Dermis microvascular lymphatic vessel endothelial cell (primary cell): ENCODE results near the gene MTRF1. TPM values are rescaled to one million over a fixed set of nuclear protein-coding genes. Genes with fewer than 3 reads are reported as not detected.

Source experiments
- DNase-seq, 2 donors: peaks; one replicate each; pipeline versions ENCODE4 v3.0.0 to v3.0.0-alpha.2; 2010; ENCODE audit warnings: low read depth in 2 of 2
- total RNA-seq: library from RNA; depleted of rRNA; stranded (reverse); fragments of >200 nt; gene quantifications from 2 replicates; pipeline ENCODE4 v1.2.1, GENCODE V29; 2014

The MTRF1 gene
- total RNA-seq, 1 donor from 2014 or later, result 5.9 TPM

DNA sequence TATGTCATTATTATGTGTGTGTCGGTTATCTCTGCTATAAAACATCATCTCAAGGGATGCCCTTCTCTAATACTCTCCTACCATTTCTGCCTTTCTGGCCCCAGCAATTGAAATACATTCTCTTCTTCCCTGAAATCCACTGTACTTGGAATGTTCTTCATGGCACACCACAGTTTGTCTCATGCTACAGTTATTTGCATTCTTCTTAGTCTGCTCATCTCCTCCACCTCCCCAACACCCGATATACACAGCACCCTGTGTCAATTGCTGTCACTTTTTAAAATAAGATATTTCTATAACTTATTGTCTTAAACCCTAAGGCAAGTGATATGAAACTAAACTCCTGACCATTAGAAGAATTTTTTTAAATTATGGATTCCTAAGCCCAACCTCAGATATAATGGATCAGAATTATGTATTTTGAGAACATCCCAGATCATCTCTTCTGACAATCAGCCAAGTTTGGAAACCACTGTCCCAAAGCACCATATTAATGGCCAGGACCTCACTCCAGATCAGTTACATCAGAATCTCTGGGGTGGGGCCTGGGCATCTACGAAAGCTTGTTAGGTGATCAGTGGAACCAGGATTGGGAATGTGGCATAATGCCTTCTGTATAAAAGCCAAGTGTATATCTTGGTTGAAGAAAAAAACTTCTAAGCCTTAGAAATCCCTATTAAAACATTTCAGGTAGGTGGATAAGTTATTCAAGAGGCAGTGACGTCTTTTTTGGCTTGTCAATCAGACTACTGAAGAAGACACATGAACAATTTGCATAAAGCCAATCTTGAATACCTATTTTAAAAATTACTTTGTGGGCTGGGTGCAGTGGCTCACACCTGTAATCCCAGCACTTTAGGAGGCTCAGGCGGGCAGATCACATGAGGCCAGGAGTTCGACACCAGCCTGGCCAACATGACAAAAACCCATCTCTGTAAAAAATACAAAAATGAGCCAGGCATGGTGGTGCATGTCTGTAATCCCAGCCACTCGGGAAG is 39.0 kb downstream of the MTRF1 start:
- DNase-seq, result no peak

DNA sequence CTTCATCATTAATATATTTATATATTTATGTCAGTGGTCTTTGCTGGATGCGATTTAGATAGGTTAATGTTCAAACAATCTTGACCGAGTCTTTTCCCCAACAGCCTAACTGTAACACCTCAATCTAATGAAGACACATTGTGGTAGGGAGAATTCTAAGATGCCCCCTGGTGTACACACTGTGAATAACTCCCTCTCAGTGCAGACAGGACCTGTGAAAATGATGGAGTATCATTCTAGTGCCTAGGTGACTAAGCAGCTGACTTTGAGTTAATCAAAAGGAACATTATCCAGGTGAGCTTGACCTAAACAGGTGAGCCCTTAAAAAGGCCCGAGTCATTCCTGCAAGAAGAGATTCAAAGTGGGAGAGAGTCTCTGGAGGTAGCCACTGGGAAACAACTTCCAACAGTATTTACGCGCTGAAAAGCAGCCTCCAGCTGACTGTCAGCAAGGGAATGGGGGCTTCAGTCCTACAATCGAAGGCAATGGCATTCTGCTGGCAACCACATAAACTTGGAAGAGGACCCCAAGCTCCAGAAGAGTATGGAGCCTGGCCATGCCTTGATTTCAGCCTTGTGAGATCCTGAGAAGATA is 41.0 kb downstream of the MTRF1 start:
- DNase-seq, result peak; percentile 40 to 67

DNA sequence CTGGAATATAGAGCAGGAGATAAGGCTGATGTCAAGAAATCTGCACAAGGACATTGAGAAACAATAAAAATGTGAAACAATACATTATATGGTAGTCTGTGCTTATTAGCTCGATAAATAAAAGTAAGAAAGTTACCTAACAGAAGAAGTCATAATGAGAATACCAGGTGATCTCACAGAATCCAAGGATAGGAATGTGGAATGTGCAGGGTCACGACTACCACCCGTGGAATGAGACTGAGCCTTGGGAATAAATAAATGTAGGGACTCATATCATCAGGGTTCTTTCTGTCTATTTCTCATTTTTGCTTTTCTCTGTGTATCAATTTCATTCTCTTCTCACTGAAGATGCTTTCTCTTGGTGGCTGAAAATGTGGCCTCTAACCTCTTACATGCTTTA is 43.0 kb downstream of the MTRF1 start:
- no peak for DNase-seq

DNA sequence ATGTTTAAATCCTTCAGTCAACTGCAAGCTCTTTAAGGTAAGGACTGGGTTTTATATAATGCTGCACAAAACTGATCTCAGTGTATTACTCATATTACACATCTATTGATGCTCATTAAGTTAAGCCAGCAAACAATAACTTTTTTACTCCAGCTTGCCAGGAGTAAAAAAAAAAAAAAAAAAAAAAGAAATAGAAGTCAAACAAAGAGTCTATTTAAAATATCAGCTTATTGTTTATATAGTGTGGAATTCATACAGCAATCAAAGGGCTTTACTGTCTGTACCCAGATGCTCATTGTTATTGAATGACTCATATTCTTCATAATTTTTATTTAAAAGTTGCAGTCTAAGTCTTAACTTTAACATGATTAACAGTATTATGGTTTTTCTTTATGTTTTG is 47.2 kb downstream of the MTRF1 start:
- DNase-seq, result peak in 1 of 2 donors; percentile 63

DNA sequence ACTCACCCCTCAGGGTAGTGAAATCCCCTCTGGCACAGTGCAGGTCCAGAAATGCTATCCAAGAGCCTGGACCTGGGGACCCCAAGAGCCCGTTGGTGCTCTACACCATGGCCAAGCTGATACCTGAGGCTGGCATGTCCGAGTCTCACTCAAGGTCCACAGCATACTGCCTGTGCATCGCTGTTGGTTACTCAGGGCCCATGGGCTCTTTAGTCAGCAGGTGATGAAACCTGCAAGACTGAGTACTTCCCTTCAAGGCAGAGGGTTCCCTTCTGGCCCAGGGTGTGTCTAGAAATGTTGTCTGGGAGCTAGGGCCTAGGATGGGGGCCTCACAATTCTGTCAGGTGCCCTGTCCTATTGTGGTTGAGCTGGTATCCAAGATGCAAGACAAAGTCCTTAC is 49.5 kb downstream of the MTRF1 start:
- DNase-seq, result no peak

DNA sequence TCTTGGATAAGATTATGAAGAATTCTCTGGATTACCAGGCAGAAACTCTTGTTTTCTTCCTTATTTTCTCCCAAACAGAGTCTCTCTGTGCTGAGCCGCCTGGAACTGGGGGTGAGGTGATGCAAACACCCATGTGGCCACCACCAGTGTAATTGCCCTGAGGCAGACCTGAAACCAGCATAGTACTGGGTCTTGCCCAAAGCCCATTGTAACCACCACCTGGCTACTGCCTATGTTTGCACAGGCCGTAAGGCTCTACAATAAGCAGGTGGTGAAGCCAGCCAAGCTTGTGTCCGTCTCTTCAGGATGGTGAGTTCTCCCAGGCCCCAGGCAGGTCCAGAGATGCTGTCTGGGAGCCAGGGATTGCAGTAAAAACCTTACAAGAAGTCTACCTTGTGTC is 50.1 kb downstream of the MTRF1 start:
- no peak for DNase-seq

DNA sequence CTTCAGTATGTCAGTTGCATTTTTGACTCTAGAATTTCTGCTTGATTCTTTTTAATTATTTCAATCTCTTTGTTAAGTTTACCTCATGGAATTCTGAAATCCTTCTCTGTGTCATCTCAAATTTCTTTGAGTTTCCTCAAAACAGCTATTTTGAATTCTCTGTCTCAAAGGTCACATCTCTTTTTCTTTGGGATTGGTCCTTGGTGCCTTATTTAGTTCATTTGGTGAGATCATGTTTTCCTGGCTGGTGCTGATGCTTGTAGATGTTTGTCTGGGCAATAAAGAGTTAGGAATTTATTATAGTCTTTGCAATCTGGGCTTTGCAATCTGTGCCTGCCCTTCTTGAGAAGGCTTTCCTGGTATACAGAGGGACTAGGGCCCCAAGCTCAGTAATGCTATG is 50.5 kb downstream of the MTRF1 start:
- no peak for DNase-seq

DNA sequence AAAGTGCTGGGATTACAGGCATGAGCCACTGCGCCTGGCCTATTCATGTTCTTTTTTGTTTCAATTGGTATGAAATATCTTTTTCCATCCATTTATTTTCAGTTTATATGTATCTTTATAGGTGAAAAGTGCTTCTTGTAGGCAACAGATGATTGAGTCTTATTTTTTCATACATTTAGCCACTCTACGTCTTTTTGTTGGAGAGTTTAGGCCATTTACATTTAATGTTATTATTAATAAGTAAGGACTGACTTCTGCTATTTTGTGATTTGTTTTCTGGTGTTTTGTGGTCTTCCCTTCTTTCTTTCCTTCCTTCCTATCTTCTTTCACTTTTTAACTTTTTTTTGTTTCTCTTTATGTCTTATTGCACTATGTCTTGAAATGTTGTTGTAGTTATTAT is 52.3 kb downstream of the MTRF1 start:
- DNase-seq, result no peak

DNA sequence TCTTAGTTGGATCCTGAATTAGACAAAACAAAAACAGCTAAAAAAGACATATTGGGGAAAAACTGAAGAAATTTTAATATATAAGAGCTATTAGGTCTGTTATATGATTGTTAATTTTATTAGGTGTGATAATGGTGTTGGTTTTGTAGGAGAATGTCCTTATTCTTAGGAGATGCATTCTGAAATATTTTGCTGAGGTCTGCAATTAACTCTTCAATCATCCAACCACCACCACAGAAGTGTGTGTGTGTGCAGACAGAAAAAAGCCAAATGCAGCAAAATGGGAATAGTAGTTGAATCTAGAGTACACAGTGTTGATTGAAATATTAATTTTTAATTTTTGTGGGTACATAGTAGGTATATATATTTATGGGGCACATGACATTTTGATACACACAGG is 56.9 kb downstream of the MTRF1 start:
- DNase-seq, result no peak

DNA sequence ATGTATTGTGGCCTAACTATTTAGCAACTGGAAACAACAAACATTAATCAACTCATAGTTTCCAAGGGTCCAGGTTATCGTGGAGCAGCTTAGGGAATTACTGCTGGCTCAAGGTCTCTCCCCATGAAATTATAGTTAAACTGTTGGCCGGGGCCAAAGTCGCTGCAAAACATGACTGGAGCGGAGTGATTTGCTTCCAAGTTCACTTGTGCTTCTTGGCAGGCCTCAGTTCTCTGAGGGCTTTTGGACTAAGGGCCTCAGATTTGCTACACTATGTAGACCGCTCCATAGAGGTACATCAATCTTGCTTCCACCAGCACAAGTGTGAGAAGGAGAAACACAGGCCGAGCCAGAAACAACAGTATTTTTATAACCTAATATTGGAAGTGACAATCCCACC is 59.6 kb downstream of the MTRF1 start:
- DNase-seq, result no peak

DNA sequence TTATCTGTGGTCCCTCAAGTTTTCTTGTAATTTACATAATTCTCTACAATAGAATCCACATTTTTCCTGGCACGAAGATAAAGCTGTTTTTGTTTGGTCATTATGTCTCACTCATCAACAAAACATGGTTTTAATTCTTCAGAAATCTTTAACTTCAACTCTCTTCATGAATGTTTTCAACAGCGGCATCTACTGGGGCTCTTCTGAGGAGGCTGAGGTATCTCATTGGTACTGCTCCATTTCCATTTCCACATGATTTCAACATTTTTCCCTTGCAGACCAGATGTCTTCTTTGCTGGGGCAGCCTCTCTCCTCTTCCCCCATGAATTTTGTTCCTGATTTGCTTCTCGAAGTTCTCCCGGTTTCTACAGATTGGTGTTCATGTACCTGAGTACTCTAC is 63.2 kb downstream of the MTRF1 start:
- no peak for DNase-seq

DNA sequence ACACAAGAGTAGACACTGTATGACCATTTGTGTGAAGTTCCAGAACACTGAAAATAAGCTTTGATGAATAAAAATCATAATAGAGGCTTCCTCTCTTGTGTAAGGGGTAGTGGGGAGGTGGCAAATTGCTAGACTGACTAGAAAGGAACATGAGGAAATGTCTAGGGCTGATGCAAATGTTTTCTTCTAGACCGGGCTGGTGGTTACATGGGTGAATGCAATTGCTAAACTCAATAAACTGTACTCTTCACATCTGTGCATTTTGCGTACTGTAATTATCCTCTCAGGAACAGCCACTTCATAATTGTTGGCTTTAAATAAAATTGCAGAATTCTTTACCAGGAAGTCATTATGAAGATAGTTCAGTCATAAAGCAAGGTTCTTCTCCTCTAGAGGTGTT is 63.9 kb downstream of the MTRF1 start:
- DNase-seq, result no peak

DNA sequence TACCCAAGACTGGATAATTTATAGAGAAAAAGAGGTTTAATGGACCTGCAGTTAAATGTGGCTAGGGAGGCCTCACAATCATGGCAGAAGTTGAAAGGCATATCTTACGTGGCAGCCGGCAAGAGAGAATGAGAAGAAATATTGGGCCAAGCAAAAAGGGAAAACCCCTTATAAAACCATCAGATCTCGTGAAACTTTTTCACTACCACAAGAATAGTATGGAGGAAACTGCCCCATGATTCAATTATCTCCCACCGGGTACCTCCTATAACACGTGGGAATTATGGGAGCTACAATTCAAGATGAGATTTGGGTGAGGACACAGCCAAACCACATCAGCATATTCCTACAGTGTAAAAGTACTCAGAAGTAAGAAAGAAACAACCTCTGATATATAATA is 64.3 kb downstream of the MTRF1 start:
- DNase-seq, result no peak

DNA sequence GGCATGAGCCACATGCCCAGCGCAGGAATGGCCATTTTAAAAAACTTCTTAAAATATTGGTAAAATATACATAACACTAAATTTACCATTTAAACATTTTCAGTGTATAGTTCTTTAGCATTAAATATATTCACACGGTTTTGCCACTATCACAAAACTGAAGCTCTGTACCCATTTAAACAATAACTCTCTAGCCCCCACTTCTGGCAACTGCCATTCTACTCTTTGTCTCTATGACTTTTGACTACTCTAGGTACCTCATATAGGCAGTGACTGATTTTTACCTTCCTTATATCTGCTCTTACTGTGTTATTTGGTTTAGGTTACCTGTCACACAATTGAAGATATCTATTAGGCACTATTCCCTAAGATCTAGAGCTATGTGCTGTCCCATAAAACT is 66.8 kb downstream of the MTRF1 start:
- DNase-seq, result no peak

DNA sequence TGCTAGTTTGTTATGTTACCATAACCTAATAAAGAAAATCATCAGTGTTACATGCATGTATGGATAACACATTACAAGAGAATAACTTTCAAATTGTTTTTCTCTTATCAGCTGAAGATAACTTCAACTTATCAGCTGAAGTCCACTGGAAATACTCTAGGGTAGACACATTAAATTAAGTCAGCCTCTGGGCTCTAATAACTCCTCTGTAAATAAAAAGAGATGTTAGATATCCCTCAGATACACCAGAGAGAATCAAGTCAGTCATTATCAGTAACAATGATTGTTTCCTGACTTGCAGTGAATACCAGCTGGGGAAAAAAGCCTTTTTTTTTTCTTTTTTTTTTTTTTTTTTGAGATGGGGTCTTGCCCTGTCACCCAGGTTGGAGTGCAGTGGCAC is 67.4 kb downstream of the MTRF1 start:
- DNase-seq, result no peak

DNA sequence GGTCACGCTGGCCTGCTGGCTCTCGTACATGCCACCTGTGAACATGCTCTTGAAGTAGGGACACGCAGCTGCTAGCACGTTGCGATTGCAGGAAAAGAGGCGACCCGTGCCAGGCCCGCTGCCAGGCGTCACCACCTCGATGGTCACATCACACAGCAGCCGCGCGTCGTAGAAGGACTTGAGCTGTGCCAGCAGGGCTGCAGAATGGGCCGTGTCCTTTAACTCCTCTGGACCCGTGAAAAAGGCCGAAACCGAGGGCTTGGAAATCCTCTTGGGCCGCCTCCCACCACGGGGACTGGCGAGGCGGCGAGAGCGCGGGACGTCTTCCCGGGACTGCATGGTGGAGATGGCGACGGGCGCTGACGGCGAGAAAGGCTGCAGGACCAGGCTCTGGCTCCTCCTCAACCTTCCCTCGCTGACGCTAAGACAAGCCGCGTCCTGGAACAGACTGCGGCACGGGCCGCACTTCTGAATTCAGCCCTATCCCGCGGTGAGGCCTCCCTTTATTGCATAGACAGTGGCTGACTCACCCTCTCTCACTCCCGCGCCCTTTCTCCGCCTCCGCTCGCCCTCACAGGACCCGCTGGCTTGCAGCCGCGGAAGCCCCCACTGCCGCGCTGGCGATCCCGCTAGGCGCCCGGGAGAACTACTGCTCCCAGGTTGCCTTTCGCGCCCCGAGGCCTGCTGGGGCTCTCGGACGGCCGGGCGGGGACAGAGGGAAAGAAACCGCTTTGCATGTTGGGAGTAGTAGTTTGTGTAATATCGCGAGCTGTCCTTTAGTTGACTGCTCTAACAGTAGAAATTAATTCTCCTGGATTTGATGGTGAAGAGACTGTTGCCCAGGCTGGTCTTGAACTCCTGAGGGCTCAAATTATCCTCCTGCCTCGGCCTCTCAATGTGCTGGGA is 69.2 kb downstream of the MTRF1 start, which contains the start of gene KBTBD7:
TSS of gene KBTBD7 (minus strand) at position 651 of the 906 bp plus-strand sequence. CDS start at position 339, 312 bp downstream.
- DNase-seq, result peak; percentile 90 to 97

DNA sequence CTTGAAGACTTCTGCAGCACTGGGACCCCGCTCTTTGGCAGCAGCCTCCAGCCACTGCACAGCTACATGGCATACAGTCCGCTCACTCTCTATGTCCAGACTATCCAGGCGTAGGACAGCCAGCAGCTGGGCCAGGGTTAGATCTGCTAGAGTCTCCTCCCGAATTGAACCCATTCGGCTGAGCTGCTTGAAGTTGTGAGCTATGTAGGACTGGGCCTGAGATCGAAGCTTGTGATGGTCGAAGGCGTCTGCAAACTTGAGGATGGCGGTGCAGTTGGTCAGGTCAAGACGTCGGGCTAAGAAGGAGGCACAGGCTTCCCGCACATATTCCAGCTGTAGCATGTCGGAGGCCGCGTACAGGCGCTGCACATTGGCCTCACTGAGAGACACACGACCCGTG is 69.9 kb downstream of the MTRF1 start:
- DNase-seq, result no peak

DNA sequence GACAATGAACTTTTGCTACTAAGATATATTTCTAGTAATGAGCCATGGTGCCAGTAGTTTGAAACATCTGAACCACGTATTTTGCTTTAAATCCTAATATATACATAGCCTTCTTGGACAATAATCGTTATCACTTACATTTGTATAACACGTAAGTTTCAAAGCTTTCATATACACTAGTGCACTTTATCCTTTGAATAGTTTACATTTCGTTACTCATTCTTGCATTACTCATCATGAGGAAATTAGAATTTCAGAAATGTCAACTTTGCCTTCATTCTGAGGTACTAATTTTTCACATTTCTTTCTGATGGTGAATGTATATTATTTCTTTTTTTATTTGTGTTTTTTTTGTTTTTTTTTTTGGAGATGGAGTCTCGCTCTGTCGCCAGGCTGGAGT is 74.8 kb downstream of the MTRF1 start:
- DNase-seq, result no peak

DNA sequence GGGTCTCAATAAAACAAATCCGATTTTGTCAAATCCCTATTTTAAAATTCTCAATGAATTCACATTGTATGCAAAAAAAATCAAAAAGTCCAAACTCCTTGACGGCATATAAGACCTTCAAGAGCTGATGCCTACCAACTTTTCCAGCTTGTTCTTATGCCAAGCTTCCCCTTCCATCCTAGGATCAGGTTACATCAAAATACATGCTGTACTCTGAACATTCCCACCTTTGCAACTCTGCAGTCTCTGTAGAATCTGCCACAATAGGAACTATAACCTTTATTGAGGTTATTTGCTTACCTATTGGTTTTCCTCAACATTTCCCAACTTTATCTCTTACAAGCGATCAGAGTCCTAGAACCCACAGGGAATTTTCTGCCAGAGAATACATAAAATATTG is 76.9 kb downstream of the MTRF1 start:
- no peak for DNase-seq

DNA sequence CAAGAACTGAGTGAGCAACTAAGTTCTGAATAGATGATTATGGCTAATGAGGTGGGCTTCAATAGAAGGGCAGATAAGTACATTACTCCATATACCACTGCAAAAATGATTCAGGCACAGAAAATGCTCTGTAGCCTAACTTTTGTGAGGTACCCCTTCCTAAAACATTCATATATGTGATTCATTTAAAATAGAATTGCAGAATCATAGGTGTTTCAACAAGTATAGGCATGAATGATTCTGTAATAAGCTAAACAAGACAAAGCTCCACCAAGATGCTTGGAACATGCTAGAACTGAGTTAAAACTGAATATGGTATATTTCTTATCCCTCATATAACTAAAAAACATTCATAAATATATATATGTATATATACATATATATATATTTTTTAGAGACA is 81.1 kb downstream of the MTRF1 start:
- no peak for DNase-seq

DNA sequence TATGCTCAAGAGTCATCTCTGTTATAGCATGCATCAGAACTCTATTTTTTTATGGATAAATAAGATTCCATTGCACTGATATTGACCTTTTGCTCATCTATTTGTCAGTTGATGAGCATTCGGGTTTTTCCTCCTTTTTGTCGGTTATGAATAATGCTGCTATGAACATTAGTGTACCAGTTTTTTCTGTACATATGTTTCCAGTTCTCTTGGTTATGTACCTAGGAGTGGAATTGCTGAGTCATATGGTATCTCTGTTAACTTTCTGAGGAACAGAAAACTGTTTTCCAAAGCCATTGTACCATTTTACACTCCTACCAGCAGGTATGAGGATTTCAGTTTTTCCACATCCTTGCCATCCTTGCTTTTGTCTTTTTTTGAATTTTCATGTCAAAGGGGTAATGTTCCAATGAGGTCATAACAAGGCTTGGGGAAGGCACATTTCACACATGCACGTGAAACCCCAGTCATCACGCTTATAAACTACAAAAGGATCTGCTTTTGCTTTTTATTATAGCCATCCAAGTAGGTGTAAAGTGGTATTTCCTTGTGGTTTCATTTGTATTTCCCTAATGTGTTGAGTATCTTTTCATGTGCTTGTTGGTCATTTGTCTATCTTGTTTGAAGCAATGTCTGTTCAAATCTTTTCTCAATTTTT is 83.7 kb downstream of the MTRF1 start:
- no peak for DNase-seq
